OCI-LY1 (cell line): ENCODE results near the gene PCYT1A.

Experiments
- EZH2 ChIP-seq: fragments of 200-600 bp; sonication (generic), shearing (Covaris generic); IDR thresholded peaks from 2 replicates; pipeline ENCODE4 v1.8.0; 2017; ENCODE audit warnings: borderline replicate concordance, mixed run types, mild to moderate bottlenecking, antibody characterized with exemption, low read length, moderate library complexity, mixed read lengths
- TF ChIP-seq, protein P1 (sequence below): fragments of 200-600 bp; sonication (generic), shearing (Covaris generic); IDR thresholded peaks from 2 replicates; pipeline ENCODE4 v1.5.1; 2017; ENCODE audit warnings: mild to moderate bottlenecking, antibody characterized with exemption, low read length, moderate library complexity, mixed read lengths

DNA sequence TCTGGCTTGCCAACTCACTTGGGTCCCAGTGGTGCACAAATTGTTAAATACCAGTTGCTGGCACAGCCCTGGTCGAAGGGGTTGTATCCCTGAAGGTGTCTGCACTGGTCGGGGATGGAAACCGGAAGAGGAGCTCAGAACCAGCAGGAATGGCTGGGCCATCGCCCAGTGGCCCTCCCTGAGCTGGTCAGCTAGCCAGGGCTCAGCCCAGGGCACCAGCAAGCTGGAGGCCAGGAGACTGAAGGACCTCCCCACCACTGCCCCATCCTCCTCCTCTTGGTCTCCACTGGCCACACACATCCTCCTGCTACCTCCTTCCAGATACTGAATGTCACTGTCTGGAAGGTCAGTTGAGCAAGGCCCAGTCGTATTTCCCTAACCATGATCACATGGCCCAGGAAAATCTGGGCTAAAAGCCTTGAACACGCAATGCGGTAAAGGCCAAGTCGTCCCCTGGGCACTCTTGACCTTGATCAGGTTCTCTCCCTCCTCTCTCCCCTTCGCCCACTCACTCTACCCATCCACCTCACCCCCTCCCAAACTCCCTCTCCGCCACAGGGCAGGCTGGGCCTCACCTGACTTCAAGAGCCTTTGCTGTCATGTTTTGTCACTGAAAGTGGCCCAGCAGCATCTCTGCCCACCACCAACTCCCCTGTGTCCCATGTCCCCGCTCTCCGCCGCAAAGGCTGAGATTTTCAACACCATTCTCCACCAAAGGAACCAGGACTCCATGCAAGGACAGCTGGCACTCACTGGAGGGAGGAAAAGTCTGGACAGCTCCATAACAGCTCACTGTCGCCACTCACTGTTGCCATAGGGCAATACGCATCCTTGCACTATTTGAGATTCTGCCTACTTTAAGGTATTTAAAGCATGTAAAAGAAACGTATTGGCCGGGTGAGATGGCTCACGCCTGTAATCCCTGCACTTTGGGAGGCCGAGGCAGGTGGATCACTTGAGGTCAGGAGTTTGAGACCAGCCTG lies 88.5 kb downstream of the PCYT1A start:
- TF ChIP-seq EZH2: no peak
- TF ChIP-seq, protein P1, sequence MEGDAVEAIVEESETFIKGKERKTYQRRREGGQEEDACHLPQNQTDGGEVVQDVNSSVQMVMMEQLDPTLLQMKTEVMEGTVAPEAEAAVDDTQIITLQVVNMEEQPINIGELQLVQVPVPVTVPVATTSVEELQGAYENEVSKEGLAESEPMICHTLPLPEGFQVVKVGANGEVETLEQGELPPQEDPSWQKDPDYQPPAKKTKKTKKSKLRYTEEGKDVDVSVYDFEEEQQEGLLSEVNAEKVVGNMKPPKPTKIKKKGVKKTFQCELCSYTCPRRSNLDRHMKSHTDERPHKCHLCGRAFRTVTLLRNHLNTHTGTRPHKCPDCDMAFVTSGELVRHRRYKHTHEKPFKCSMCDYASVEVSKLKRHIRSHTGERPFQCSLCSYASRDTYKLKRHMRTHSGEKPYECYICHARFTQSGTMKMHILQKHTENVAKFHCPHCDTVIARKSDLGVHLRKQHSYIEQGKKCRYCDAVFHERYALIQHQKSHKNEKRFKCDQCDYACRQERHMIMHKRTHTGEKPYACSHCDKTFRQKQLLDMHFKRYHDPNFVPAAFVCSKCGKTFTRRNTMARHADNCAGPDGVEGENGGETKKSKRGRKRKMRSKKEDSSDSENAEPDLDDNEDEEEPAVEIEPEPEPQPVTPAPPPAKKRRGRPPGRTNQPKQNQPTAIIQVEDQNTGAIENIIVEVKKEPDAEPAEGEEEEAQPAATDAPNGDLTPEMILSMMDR: peak; percentile 35
